Upper lobe of left lung (tissue), 4 donors: ENCODE measurements around the gene EEF2.
A peak's percentile ranks its signal among the peaks of the same experiment; 100 is the strongest.

Source experiments
- CTCF ChIP-seq, 6 experiments: fragments of 450-650 bp in 4 of 6; fragments of 200-600 bp in 2 of 6; sonication (generic) in 2 of 6; IDR thresholded peaks; one replicate each; pipeline ENCODE4 v1.5.1; 2016 to 2019; ENCODE audit warnings: antibody characterized with exemption in 6 of 6
- EP300 ChIP-seq, 4 donors: sonication (generic); formaldehyde crosslinking; IDR thresholded peaks; one replicate each; pipeline ENCODE4 v1.5.1; 2017; ENCODE audit warnings: antibody characterized with exemption in 4 of 4, control low read depth in 2 of 4

- no peak for TF ChIP-seq EP300 (IDR thresholded peaks at IDR 0.05)
- TF ChIP-seq CTCF (IDR thresholded peaks at IDR 0.05): peak in 4 of 6 experiments; percentile 42 to 65 (median 53)
Observed at GRCh38 chr19:3970808-3971598, 14.3 kb downstream of the EEF2 start, which contains the start of gene DAPK3.
